Neural cell (in vitro differentiated cells): ENCODE measurements around the gene AIP. TPM values are rescaled to one million over a fixed set of nuclear protein-coding genes. Genes with fewer than 3 reads are reported as not detected.

ENCODE experiments used
- H2AFZ ChIP-seq: fragments of 200-600, 300-800 bp; sonication (generic), shearing (Covaris generic); 2 replicates; pipeline ENCODE4 v1.6.0; 2014; ENCODE audit warnings: low read depth, mild to moderate bottlenecking, antibody characterized with exemption, low read length, moderate library complexity
- H3F3A ChIP-seq: fragments of 200-600 bp; shearing (Covaris generic); 2 replicates; pipeline ENCODE4 v1.6.1; 2016; ENCODE audit warnings: mild to moderate bottlenecking, moderate library complexity, mixed read lengths, antibody characterized with exemption, low read length; ENCODE audit not compliant: insufficient read depth, poor library complexity, severe bottlenecking
- H3K27ac ChIP-seq: fragments of 200-600, 300-800 bp; sonication (generic), shearing (Covaris generic); 2 replicates; pipeline ENCODE4 v1.5.1; 2014; ENCODE audit warnings: mild to moderate bottlenecking, low read length, moderate library complexity
- H3K27me3 ChIP-seq: fragments of 300-800, 200-600 bp; sonication (generic), shearing (Covaris generic); 2 replicates; pipeline ENCODE4 v1.6.0; 2014; ENCODE audit warnings: mild to moderate bottlenecking, low read depth, low read length, moderate library complexity; ENCODE audit not compliant: insufficient read depth
- H3K36me3 ChIP-seq: fragments of 300-800, 200-600 bp; sonication (generic), shearing (Covaris generic); 2 replicates; pipeline ENCODE4 v1.5.1; 2014; ENCODE audit warnings: mild to moderate bottlenecking, antibody characterized with exemption, low read length, moderate library complexity; ENCODE audit not compliant: insufficient read depth
- H3K4me2 ChIP-seq: fragments of 300-800, 200-600 bp; sonication (generic), shearing (Covaris generic); 2 replicates; pipeline ENCODE4 v1.6.0; 2014; ENCODE audit warnings: mild to moderate bottlenecking, low read length
- H3K4me3 ChIP-seq: fragments of 300-800, 200-600 bp; sonication (generic), shearing (Covaris generic); 2 replicates; pipeline ENCODE4 v1.5.1; 2014; ENCODE audit warnings: mild to moderate bottlenecking, low read length, moderate library complexity
- H3K79me2 ChIP-seq: fragments of 200-600 bp; shearing (Covaris generic); replicated peaks from 2 replicates; pipeline ENCODE4 v1.6.0; 2014; ENCODE audit warnings: mild to moderate bottlenecking, low read length, moderate library complexity; ENCODE audit not compliant: insufficient read depth
- H3K9ac ChIP-seq: fragments of 300-800, 200-600 bp; sonication (generic), shearing (Covaris generic); 2 replicates; pipeline ENCODE4 v1.6.1; 2016; ENCODE audit warnings: mild to moderate bottlenecking, low read length, mixed read lengths
- H3K9me2 ChIP-seq: fragments of 200-600 bp; shearing (Covaris generic); 2 replicates; pipeline ENCODE4 v1.6.1; 2016; ENCODE audit warnings: mild to moderate bottlenecking, low read length, mixed read lengths; ENCODE audit not compliant: insufficient read depth
- H3K9me3 ChIP-seq: fragments of 200-600, 300-800 bp; sonication (generic), shearing (Covaris generic); 2 replicates; pipeline ENCODE4 v1.6.1; 2016; ENCODE audit warnings: mild to moderate bottlenecking, mixed run types, low read length, moderate library complexity, mixed read lengths
- H4K20me1 ChIP-seq: fragments of 200-600 bp; shearing (Covaris generic); 2 replicates; pipeline ENCODE4 v1.6.1; 2016; ENCODE audit warnings: mild to moderate bottlenecking, mixed run types; ENCODE audit not compliant: insufficient read depth
- EP300 ChIP-seq: fragments of 450-650 bp; conservative IDR thresholded peaks from 2 replicates; pipeline ENCODE4 v1.6.1; 2014; ENCODE audit warnings: antibody characterized with exemption, mild to moderate bottlenecking, moderate library complexity; ENCODE audit not compliant: poor library complexity, severe bottlenecking
- EZH2 ChIP-seq: fragments of 200-600, 300-800 bp; shearing (Covaris generic), sonication (generic); IDR thresholded peaks from 2 replicates; pipeline ENCODE4 v1.6.1; 2014; ENCODE audit warnings: antibody characterized with exemption, low read length, borderline replicate concordance, mild to moderate bottlenecking; ENCODE audit not compliant: insufficient read depth, poor library complexity, severe bottlenecking
- MXI1 ChIP-seq: fragments of 450-650 bp; conservative IDR thresholded peaks from 2 replicates; pipeline ENCODE4 v1.6.1; 2014; ENCODE audit warnings: antibody characterized with exemption, mild to moderate bottlenecking; ENCODE audit not compliant: poor library complexity, severe bottlenecking
- POLR2AphosphoS5 ChIP-seq: IDR thresholded peaks from 2 replicates; pipeline ENCODE4 v1.6.1; 2012
- RAD21 ChIP-seq: fragments of 450-650 bp; conservative IDR thresholded peaks from 2 replicates; pipeline ENCODE4 v1.6.1; 2014; ENCODE audit warnings: antibody characterized with exemption, mild to moderate bottlenecking, moderate library complexity
- SMC3 ChIP-seq: fragments of 450-650 bp; conservative IDR thresholded peaks from 2 replicates; pipeline ENCODE4 v1.6.1; 2014; ENCODE audit warnings: antibody characterized with exemption, mild to moderate bottlenecking, moderate library complexity; ENCODE audit not compliant: poor library complexity
- TAF1 ChIP-seq: IDR thresholded peaks from 2 replicates; pipeline ENCODE4 v1.6.1; 2012; ENCODE audit warnings: low read depth
- polyA plus RNA-seq: library from polyadenylated mRNA; depleted of rRNA; stranded (reverse); fragments of >200 nt; gene quantifications from 2 replicates; pipeline ENCODE4 v1.2.3, GENCODE V29; 2014
- TF ChIP-seq, protein P1 (sequence below): IDR thresholded peaks from 2 replicates; pipeline ENCODE4 v1.6.1; 2012; ENCODE audit warnings: borderline replicate concordance
- TF ChIP-seq, protein P2 (sequence below): fragments of 450-650 bp; IDR thresholded peaks from 2 replicates; pipeline ENCODE4 v1.5.1; 2014; ENCODE audit warnings: antibody characterized with exemption, mild to moderate bottlenecking, moderate library complexity; ENCODE audit not compliant: poor library complexity, severe bottlenecking

The AIP gene
- polyA plus RNA-seq, 1 donor from 2014 or later = 83.9 TPM

DNA sequence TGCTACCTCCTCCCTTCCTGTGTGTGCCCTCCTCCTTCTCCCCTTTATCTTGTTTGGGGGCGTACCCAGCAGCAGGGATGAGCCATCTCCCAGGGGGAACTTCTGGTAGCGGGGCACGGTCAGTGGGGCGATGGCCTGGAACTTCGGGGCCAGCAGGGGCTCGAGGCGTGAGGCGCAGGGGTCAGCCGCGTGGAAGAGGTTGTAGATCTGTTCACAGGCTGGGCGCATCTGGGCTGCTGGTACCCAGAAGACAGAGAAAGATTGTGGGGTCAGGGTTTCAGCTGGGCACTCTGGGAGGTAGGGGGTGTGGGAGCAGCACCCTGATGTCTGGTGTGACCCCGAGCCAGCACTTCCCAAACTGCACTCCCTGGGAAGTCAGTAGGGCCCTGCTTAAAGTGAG lies 13.3 kb downstream of the AIP start:
- no peaks in the 10 kb centered on the region for H3F3A ChIP-seq
- H4K20me1 ChIP-seq = no peaks in the 10 kb centered on the region
- H3K79me2 ChIP-seq = no peaks in the 10 kb centered on the region
- no peaks in the 10 kb centered on the region for H3K9me2 ChIP-seq
- no peak overlapping the region for H3K4me2 ChIP-seq
- no peaks in the 10 kb centered on the region for H3K9me3 ChIP-seq
- no peak overlapping the region for H3K4me3 ChIP-seq
- H3K9ac ChIP-seq = no peak overlapping the region
- no peak overlapping the region for H2AFZ ChIP-seq
- no peak for TF ChIP-seq POLR2AphosphoS5
- TF ChIP-seq EZH2 = no peak
- TF ChIP-seq, protein P1, sequence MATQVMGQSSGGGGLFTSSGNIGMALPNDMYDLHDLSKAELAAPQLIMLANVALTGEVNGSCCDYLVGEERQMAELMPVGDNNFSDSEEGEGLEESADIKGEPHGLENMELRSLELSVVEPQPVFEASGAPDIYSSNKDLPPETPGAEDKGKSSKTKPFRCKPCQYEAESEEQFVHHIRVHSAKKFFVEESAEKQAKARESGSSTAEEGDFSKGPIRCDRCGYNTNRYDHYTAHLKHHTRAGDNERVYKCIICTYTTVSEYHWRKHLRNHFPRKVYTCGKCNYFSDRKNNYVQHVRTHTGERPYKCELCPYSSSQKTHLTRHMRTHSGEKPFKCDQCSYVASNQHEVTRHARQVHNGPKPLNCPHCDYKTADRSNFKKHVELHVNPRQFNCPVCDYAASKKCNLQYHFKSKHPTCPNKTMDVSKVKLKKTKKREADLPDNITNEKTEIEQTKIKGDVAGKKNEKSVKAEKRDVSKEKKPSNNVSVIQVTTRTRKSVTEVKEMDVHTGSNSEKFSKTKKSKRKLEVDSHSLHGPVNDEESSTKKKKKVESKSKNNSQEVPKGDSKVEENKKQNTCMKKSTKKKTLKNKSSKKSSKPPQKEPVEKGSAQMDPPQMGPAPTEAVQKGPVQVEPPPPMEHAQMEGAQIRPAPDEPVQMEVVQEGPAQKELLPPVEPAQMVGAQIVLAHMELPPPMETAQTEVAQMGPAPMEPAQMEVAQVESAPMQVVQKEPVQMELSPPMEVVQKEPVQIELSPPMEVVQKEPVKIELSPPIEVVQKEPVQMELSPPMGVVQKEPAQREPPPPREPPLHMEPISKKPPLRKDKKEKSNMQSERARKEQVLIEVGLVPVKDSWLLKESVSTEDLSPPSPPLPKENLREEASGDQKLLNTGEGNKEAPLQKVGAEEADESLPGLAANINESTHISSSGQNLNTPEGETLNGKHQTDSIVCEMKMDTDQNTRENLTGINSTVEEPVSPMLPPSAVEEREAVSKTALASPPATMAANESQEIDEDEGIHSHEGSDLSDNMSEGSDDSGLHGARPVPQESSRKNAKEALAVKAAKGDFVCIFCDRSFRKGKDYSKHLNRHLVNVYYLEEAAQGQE = no peak
- no peak for TF ChIP-seq SMC3
- TF ChIP-seq, protein P2, sequence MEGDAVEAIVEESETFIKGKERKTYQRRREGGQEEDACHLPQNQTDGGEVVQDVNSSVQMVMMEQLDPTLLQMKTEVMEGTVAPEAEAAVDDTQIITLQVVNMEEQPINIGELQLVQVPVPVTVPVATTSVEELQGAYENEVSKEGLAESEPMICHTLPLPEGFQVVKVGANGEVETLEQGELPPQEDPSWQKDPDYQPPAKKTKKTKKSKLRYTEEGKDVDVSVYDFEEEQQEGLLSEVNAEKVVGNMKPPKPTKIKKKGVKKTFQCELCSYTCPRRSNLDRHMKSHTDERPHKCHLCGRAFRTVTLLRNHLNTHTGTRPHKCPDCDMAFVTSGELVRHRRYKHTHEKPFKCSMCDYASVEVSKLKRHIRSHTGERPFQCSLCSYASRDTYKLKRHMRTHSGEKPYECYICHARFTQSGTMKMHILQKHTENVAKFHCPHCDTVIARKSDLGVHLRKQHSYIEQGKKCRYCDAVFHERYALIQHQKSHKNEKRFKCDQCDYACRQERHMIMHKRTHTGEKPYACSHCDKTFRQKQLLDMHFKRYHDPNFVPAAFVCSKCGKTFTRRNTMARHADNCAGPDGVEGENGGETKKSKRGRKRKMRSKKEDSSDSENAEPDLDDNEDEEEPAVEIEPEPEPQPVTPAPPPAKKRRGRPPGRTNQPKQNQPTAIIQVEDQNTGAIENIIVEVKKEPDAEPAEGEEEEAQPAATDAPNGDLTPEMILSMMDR = no peak
- no peak for TF ChIP-seq RAD21
- no peak for TF ChIP-seq EP300
- no peak for TF ChIP-seq TAF1
- no peak for TF ChIP-seq MXI1
- no peaks in the 10 kb centered on the region for H3K36me3 ChIP-seq
- no peak overlapping the region for H3K27ac ChIP-seq
- H3K27me3 ChIP-seq = no peaks in the 10 kb centered on the region

DNA sequence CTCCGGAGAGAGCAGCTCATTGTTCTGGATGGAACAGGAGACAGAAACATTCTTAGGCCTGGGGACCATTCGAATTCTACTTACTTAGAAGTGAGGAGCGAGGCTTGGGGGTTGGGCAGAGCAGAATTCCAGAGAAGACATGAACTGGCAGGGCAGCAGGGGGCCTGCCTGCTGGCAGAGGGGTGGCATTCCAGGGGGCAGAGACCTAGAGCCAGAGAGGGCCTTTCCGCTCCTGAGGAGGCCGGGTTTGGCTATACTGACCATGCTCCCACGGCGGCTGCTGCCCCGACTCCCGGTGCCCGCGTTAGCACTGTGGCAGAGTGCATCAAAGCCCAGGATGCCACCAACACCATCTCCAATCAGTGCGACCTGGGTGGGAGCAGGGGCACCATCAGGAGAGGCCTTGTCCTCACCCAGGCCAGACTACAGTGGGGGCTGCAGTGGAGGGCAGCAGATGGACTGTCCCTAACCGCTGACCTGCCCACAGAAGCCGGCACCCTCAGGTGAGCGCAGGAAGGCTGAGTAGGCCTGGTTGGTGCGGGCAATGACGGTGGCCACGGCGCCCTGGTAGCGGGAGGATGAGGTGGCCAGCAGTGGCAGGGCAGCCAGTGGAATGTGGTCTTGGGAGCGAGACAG lies 14.9 kb downstream of the AIP start:
- no peaks in the 10 kb centered on the region for H3K36me3 ChIP-seq
- no peak overlapping the region for H3K4me3 ChIP-seq
- no peaks in the 10 kb centered on the region for H4K20me1 ChIP-seq
- H3K27me3 ChIP-seq = no peaks in the 10 kb centered on the region
- H3K79me2 ChIP-seq = peaks cover 4% of the 10 kb centered on the region
- H2AFZ ChIP-seq = no peak overlapping the region
- no peaks in the 10 kb centered on the region for H3F3A ChIP-seq
- H3K4me2 ChIP-seq = no peak overlapping the region
- no peaks in the 10 kb centered on the region for H3K9me2 ChIP-seq
- H3K9ac ChIP-seq = no peak overlapping the region
- H3K27ac ChIP-seq = no peak overlapping the region
- no peak for TF ChIP-seq MXI1
- no peaks in the 10 kb centered on the region for H3K9me3 ChIP-seq

DNA sequence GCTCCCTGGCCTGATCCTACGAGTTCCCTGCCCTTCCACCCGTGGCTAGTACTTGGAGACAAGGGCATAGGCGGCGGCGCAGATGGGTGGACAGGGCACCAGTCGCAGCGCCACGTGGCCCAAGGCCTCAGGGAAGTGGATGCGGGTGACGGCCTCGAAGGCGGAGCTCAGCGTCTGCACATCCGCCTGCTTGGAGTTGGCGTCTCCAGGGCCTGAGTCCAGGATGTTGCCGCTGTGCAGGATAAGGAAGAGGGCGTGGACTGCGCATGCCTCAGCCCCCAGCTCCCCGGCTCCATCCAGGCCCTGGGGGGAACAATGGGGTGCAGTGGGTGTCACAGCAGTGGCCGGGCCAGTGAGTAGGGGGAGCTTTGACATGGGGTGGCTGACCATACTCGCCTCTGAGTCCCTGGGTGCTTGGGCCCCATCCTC lies 15.7 kb downstream of the AIP start:
- H4K20me1 ChIP-seq = no peaks in the 10 kb centered on the region
- no peaks in the 10 kb centered on the region for H3K27me3 ChIP-seq
- H3K79me2 ChIP-seq = peaks cover 12% of the 10 kb centered on the region
- no peaks in the 10 kb centered on the region for H3K9me3 ChIP-seq
- H2AFZ ChIP-seq = no peak overlapping the region
- H3K9ac ChIP-seq = no peak overlapping the region
- H3K4me2 ChIP-seq = no peak overlapping the region
- H3K36me3 ChIP-seq = no peaks in the 10 kb centered on the region
- H3K4me3 ChIP-seq = no peak overlapping the region
- no peaks in the 10 kb centered on the region for H3F3A ChIP-seq
- no peak overlapping the region for H3K27ac ChIP-seq
- TF ChIP-seq, protein P1 = no peak
- TF ChIP-seq RAD21 = no peak
- no peaks in the 10 kb centered on the region for H3K9me2 ChIP-seq
